DOHH2 (cell line): ENCODE measurements around the gene LAIR2.

Experiments
- EZH2phosphoT487 ChIP-seq: fragments of 200-600 bp; sonication (generic); IDR thresholded peaks from 2 replicates; pipeline ENCODE4 v1.6.1; 2017; ENCODE audit warnings: borderline replicate concordance, mild to moderate bottlenecking, antibody characterized with exemption, low read length, moderate library complexity, mixed read lengths
- TF ChIP-seq, protein P1 (sequence below): fragments of 200-600 bp; sonication (generic); IDR thresholded peaks from one replicate; pipeline ENCODE4 v1.5.1; 2014; ENCODE audit warnings: antibody characterized with exemption, mild to moderate bottlenecking, low read depth, low read length; ENCODE audit not compliant: poor library complexity, severe bottlenecking

DNA sequence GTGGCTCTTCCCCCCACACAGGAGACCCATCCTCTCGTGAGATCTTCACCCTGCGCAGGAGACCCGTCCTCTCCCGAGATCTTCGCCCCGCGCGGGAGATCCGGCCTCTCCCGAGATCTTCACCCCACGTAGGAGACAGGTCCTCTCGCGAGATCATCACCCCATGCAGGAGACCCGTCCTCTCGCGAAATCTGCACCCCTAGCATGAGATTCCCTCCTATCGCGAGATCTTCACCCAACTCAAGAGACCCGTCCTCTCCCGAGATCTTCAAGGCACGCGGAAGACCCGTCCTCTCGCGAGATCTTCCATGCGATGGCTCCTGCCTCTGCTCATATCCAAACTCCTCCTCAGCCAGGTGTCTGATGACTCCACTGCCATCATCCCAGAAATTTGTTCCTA, 24.3 kb downstream of the LAIR2 start:
- TF ChIP-seq, protein P1, sequence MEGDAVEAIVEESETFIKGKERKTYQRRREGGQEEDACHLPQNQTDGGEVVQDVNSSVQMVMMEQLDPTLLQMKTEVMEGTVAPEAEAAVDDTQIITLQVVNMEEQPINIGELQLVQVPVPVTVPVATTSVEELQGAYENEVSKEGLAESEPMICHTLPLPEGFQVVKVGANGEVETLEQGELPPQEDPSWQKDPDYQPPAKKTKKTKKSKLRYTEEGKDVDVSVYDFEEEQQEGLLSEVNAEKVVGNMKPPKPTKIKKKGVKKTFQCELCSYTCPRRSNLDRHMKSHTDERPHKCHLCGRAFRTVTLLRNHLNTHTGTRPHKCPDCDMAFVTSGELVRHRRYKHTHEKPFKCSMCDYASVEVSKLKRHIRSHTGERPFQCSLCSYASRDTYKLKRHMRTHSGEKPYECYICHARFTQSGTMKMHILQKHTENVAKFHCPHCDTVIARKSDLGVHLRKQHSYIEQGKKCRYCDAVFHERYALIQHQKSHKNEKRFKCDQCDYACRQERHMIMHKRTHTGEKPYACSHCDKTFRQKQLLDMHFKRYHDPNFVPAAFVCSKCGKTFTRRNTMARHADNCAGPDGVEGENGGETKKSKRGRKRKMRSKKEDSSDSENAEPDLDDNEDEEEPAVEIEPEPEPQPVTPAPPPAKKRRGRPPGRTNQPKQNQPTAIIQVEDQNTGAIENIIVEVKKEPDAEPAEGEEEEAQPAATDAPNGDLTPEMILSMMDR: no peak
- TF ChIP-seq EZH2phosphoT487: no peak
